Measurements from ENCODE around the gene TGM3. TPM values are rescaled to one million over a fixed set of nuclear protein-coding genes. Genes with fewer than 3 reads are reported as not detected.
A peak's percentile ranks its signal among the peaks of the same experiment; 100 is the strongest.

The TGM3 gene
- total RNA-seq, 6 donors from 2014 or later, result 0.33 to 1.0 (median 0.46) TPM; not detected in 1

DNA sequence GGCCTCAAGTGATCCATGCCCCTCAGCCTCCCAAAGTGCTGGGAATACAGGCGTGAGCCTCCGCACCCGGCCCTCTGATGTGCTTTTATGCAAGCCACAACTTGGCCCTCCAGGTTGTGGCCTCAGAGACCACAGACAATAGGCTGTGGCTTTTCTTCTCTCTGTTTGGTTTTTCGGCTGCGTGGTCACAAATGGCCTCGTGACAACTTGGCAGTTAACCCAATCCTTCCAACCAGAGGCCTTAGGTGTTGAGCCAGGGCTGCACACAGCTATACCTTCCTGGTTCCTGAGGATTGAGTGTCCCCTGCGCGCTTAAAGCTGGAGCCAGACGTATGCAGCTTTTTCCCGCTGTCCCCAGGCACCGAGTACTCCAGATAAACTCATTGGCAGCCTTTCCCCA is 6.3 kb upstream of the TGM3 start:
- ATAC-seq (ENCODE audit: low FRiP score in 2 of 2) (no peak), DNase-seq (no peak)
- peaks cover 0 to 12% (median 4%) of the 10 kb centered on the region in 4 donors for H3K4me1 ChIP-seq
- WGBS, 2 donors, result 22 to 39% methylated on average over 11 of the region's 11 CpGs
- TF ChIP-seq POLR2AphosphoS5 (IDR thresholded peaks at IDR 0.05) (no peak), EP300 (IDR thresholded peaks at IDR 0.05) (no peak)
- H3K36me3 ChIP-seq, result no peaks in the 10 kb centered on the region
- H3K4me3 ChIP-seq, result no peak overlapping the region
- H3K27ac ChIP-seq, result peak overlapping the region; percentile 32 to 79 (median 73)
- no peaks in the 10 kb centered on the region for H3K27me3 ChIP-seq
- H3K9me3 ChIP-seq, result no peaks in the 10 kb centered on the region

DNA sequence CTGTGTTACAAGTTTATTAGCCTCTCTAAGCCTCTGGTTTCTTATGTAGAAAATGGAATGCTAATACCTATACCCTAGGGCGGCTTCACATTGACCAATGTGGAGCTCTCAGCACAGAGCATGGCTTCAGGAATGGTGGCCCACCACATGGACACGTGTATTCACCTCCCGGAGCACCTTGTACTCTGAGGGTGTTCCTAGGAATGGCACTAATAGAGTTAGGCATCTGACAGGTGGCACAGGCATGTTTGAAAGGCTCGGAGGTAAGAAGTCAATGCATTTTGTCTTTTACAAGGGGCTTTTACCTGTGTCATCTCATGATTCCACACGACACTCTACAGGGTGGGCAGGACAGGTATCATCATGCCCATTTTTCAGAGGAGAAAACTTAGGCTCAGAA is 5.3 kb upstream of the TGM3 start:
- H3K36me3 ChIP-seq, result no peaks in the 10 kb centered on the region
- DNase-seq (no peak), ATAC-seq (ENCODE audit: low FRiP score in 2 of 2) (no peak)
- TF ChIP-seq POLR2A (IDR thresholded peaks at IDR 0.05) (no peak), POLR2AphosphoS5 (IDR thresholded peaks at IDR 0.05) (no peak), EP300 (IDR thresholded peaks at IDR 0.05) (no peak), CTCF (IDR thresholded peaks at IDR 0.05) (no peak)
- H3K4me3 ChIP-seq, result no peak overlapping the region
- H3K4me1 ChIP-seq, result peaks cover 0 to 12% (median 4%) of the 10 kb centered on the region in 4 donors
- H3K9me3 ChIP-seq, result no peaks in the 10 kb centered on the region
- 92 to 97% methylated on average over 4 to 5 of the region's 5 CpGs for WGBS, 2 donors
- H3K27me3 ChIP-seq, result no peaks in the 10 kb centered on the region
- H3K27ac ChIP-seq, result no peak overlapping the region

GRCh38 chr20:2292416-2293110 is 3.2 kb upstream of the TGM3 start:
- 76 to 82% methylated on average over 8 of the region's 8 CpGs for WGBS, 2 donors
- DNase-seq, result peak in 1 of 2 donors; percentile 76

GRCh38 chr20:2293486-2293885 is 2.3 kb upstream of the TGM3 start:
- 89 to 92% methylated on average over 11 of the region's 11 CpGs for WGBS, 2 donors
- Histone ChIP-seq H3K4me1 (peaks cover 0 to 12% (median 4%) of the 10 kb centered on the region in 4 donors), H3K27ac (peak overlapping the region; percentile 56 to 76 (median 66)), H3K27me3 (no peaks in the 10 kb centered on the region), H3K9me3 (no peaks in the 10 kb centered on the region), H3K36me3 (no peaks in the 10 kb centered on the region), H3K4me3 (no peak overlapping the region)
- ATAC-seq (ENCODE audit: low FRiP score in 2 of 2) (no peak), DNase-seq (no peak)
- no peak for TF ChIP-seq POLR2A (IDR thresholded peaks at IDR 0.05)
- TF ChIP-seq CTCF (IDR thresholded peaks at IDR 0.05), result no peak
- TF ChIP-seq POLR2AphosphoS5 (IDR thresholded peaks at IDR 0.05), result no peak
- TF ChIP-seq EP300 (IDR thresholded peaks at IDR 0.05), result no peak

More at GRCh38 chr20:2292416-2293110, 3.2 kb upstream of the TGM3 start:
- Histone ChIP-seq H3K36me3 (no peaks in the 10 kb centered on the region), H3K27ac (peak overlapping the region; percentile 56 to 76 (median 66)), H3K27me3 (no peaks in the 10 kb centered on the region), H3K4me1 (peaks cover 0 to 12% (median 4%) of the 10 kb centered on the region in 4 donors), H3K9me3 (no peaks in the 10 kb centered on the region), H3K4me3 (no peak overlapping the region)
- TF ChIP-seq POLR2AphosphoS5 (IDR thresholded peaks at IDR 0.05), result peak; percentile 50 to 55
- no peak for TF ChIP-seq EP300 (IDR thresholded peaks at IDR 0.05)
- TF ChIP-seq POLR2A (IDR thresholded peaks at IDR 0.05), result no peak
- TF ChIP-seq CTCF (IDR thresholded peaks at IDR 0.05), result peak in 1 of 6 experiments; percentile 35
- ATAC-seq (ENCODE audit: low FRiP score in 2 of 2), result peak; percentile 66 to 80

DNA sequence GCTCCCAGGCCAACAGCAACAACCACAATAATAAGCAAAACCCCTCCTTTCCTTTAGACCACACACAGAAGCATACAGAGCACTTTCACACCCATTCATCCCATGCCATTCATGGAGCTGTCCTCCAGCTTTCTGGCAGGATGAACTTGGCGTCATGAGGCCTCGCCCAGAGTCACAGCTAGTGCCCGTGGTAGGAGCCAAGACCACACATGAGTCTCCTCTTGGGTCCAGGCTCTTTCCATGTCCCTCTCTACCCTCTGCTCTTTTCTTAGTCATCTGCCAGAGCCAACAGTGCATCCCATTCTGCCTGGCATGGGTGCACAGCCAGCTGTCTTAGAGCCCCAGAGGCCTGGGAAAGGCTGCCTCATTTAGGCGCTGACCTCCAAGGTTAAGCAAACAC is 1.8 kb upstream of the TGM3 start:
- WGBS, 2 donors, result 86 to 91% methylated on average over 3 to 4 of the region's 4 CpGs
- ATAC-seq (ENCODE audit: low FRiP score in 2 of 2), result no peak
- H3K4me1 ChIP-seq, result peaks cover 0 to 12% (median 4%) of the 10 kb centered on the region in 4 donors

More for the DNA sequence above, 1.8 kb upstream of the TGM3 start:
- Histone ChIP-seq H3K27me3 (no peaks in the 10 kb centered on the region), H3K4me3 (no peak overlapping the region), H3K9me3 (no peaks in the 10 kb centered on the region), H3K27ac (no peak overlapping the region), H3K36me3 (no peaks in the 10 kb centered on the region)
- no peak for DNase-seq
- TF ChIP-seq POLR2A (IDR thresholded peaks at IDR 0.05) (no peak), CTCF (IDR thresholded peaks at IDR 0.05) (no peak), POLR2AphosphoS5 (IDR thresholded peaks at IDR 0.05) (no peak)
